GM18517 (cell line): ENCODE results near the gene OXNAD1.

Source experiments
- ATAC-seq: cut with Tn5 transposase; IDR thresholded peaks from one replicate; pipeline ENCODE4 v1.9.1; 2021; ENCODE audit warnings: mild to moderate bottlenecking, moderate library complexity; ENCODE audit not compliant: unreplicated experiment

OXNAD1 gene

GRCh38 chr3:16277471-16277870 lies 12.5 kb downstream of the OXNAD1 start:
- ATAC-seq, result no peak

- ATAC-seq, result no peak
These were observed 14.2 kb downstream of the OXNAD1 start for GRCh38 chr3:16279010-16279801.

GRCh38 chr3:16280671-16281070 lies 15.7 kb downstream of the OXNAD1 start:
- ATAC-seq, result no peak

GRCh38 chr3:16284633-16285032 lies 19.6 kb downstream of the OXNAD1 start:
- no peak for ATAC-seq

- ATAC-seq, result peak; percentile 48
These were observed 21.1 kb downstream of the OXNAD1 start for GRCh38 chr3:16286161-16286560.

GRCh38 chr3:16286751-16287543 lies 21.9 kb downstream of the OXNAD1 start:
- ATAC-seq, result no peak

- no peak for ATAC-seq
These were observed 23.7 kb downstream of the OXNAD1 start for GRCh38 chr3:16288664-16289063.

- no peak for ATAC-seq
These were observed 24.3 kb downstream of the OXNAD1 start for GRCh38 chr3:16289144-16289889.

- ATAC-seq, result peak; percentile 35
These were observed 25.2 kb downstream of the OXNAD1 start for GRCh38 chr3:16290007-16290826.

GRCh38 chr3:16290827-16291196 lies 25.8 kb downstream of the OXNAD1 start:
- ATAC-seq, result peak; percentile 53

GRCh38 chr3:16294844-16295243 lies 29.8 kb downstream of the OXNAD1 start:
- no peak for ATAC-seq

GRCh38 chr3:16295298-16295890 lies 30.4 kb downstream of the OXNAD1 start:
- no peak for ATAC-seq

GRCh38 chr3:16297997-16298885 lies 33.2 kb downstream of the OXNAD1 start:
- no peak for ATAC-seq

GRCh38 chr3:16298891-16299290 lies 33.9 kb downstream of the OXNAD1 start:
- ATAC-seq, result no peak

- ATAC-seq, result no peak
These were observed 34.7 kb downstream of the OXNAD1 start for GRCh38 chr3:16299746-16300145.

GRCh38 chr3:16300307-16300706 lies 35.3 kb downstream of the OXNAD1 start:
- ATAC-seq, result no peak

- ATAC-seq, result peak; percentile 60
These were observed 35.9 kb downstream of the OXNAD1 start for GRCh38 chr3:16300881-16301359.

GRCh38 chr3:16301507-16301906 lies 36.5 kb downstream of the OXNAD1 start:
- no peak for ATAC-seq

- ATAC-seq, result no peak
These were observed 37.1 kb downstream of the OXNAD1 start for GRCh38 chr3:16302082-16302631.
